OCI-LY7 (cell line): ENCODE measurements around the gene TFCP2L1.

Experiments
- CTCF ChIP-seq: fragments of 200-600 bp; sonication (generic); conservative IDR thresholded peaks from 2 replicates; pipeline ENCODE4 v1.5.1; 2014; ENCODE audit warnings: mild to moderate bottlenecking, antibody characterized with exemption, low read length, moderate library complexity, mixed read lengths
- EZH2phosphoT487 ChIP-seq: fragments of 200-600 bp; sonication (generic); IDR thresholded peaks from 2 replicates; pipeline ENCODE4 v1.6.1; 2018; ENCODE audit warnings: low read depth, borderline replicate concordance, mild to moderate bottlenecking, mixed run types, antibody characterized with exemption, low read length, moderate library complexity, mixed read lengths

DNA sequence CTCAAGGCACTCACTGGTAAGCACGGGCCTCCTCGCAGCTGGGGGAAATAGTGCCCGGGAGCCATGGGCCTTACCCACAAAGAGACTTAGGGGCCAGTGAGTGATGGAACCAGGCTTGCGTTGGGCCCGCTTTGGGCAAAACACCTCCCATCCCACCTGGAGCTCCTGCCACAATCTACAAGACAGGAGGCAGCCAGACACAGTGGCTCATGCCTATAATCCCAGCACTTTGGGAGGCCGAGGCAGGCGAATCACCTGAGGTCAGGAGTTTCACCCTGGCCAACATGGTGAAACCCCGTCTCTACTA is 88.2 kb downstream of the TFCP2L1 start:
- no peak for TF ChIP-seq CTCF
- no peak for TF ChIP-seq EZH2phosphoT487
